HEK293 (cell line): ENCODE results near the gene CDC42BPA.

Experiments used
- CTCF ChIA-PET: fragments of 350-600 bp; formaldehyde crosslinking; extraction: SDS; loops from one replicate; lab custom pipeline; 2021; ENCODE audit warnings: antibody characterized with exemption; lab: Yijun Ruan, JAX
- POLR2A ChIA-PET: fragments of 300-600 bp; formaldehyde crosslinking; extraction: SDS; loops from one replicate; lab custom pipeline; 2020; ENCODE audit warnings: antibody characterized with exemption, inconsistent platforms; lab: Yijun Ruan, JAX
- H3K27ac ChIP-seq: fragments of 200-500 bp; sonication (Bioruptor generic); 2 replicates; pipeline ENCODE4 v1.5.1; 2014; ENCODE audit warnings: low read depth, low read length, control low read depth, inconsistent platforms; ENCODE audit errors: extremely low read depth
- H3K36me3 ChIP-seq, 2 experiments: fragments of 200-500 bp in 1 of 2; sonication (Bioruptor generic) in 1 of 2; 1 replicate in 1 of 2; 2 replicates in 1 of 2; pipeline ENCODE4 v1.5.1; 2014 to 2017; ENCODE audit warnings: inconsistent platforms in 2 of 2, low read length in 2 of 2; ENCODE audit not compliant: control insufficient read depth in 2 of 2, insufficient read depth in 1 of 2
- H3K4me1 ChIP-seq: fragments of 200-500 bp; sonication (Bioruptor generic); 2 replicates; pipeline ENCODE4 v1.5.1; 2014; ENCODE audit warnings: mild to moderate bottlenecking, low read length, inconsistent platforms; ENCODE audit not compliant: control insufficient read depth, insufficient read depth
- H3K4me3 ChIP-seq: 2 replicates; pipeline ENCODE4 v1.5.1; 2011; ENCODE audit warnings: low read depth, mild to moderate bottlenecking, control low read depth, low read length, moderate library complexity
- H3K9me3 ChIP-seq: fragments of 200-500 bp; sonication (Bioruptor generic); 2 replicates; pipeline ENCODE4 v1.5.1; 2014; ENCODE audit warnings: low read depth, low read length, inconsistent platforms; ENCODE audit not compliant: control insufficient read depth, insufficient read depth
- BCL11B ChIP-seq: fragments of 450-650 bp; formaldehyde crosslinking; IDR thresholded peaks from 2 replicates; pipeline ENCODE4 v1.5.1; 2016; ENCODE audit warnings: low read depth, missing biosample characterization, missing genetic modification characterization
- EGR2 ChIP-seq: fragments of 450-650 bp; formaldehyde crosslinking; IDR thresholded peaks from 2 replicates; pipeline ENCODE4 v1.5.1; 2016; ENCODE audit warnings: low read depth, missing biosample characterization, missing genetic modification characterization
- GLIS1 ChIP-seq: fragments of 450-650 bp; formaldehyde crosslinking; IDR thresholded peaks from 2 replicates; pipeline ENCODE4 v1.5.1; 2016; ENCODE audit warnings: missing biosample characterization, missing genetic modification characterization
- KLF10 ChIP-seq: fragments of 450-650 bp; IDR thresholded peaks from 2 replicates; pipeline ENCODE4 v1.5.1; 2018; ENCODE audit warnings: missing biosample characterization, mild to moderate bottlenecking, missing genetic modification characterization
- OSR2 ChIP-seq: fragments of 450-650 bp; formaldehyde crosslinking; IDR thresholded peaks from 2 replicates; pipeline ENCODE4 v1.5.1; 2016; ENCODE audit warnings: missing biosample characterization, missing genetic modification characterization
- SCRT2 ChIP-seq: fragments of 450-650 bp; formaldehyde crosslinking; IDR thresholded peaks from 2 replicates; pipeline ENCODE4 v1.5.1; 2016; ENCODE audit warnings: missing biosample characterization, missing genetic modification characterization
- SP7 ChIP-seq: fragments of 450-650 bp; formaldehyde crosslinking; IDR thresholded peaks from 2 replicates; pipeline ENCODE4 v1.5.1; 2016; ENCODE audit warnings: missing biosample characterization, missing genetic modification characterization
- ZBTB8A ChIP-seq: fragments of 450-650 bp; formaldehyde crosslinking; IDR thresholded peaks from 2 replicates; pipeline ENCODE4 v1.5.1; 2016; ENCODE audit warnings: missing biosample characterization, missing genetic modification characterization
- ZIC2 ChIP-seq: fragments of 450-650 bp; formaldehyde crosslinking; IDR thresholded peaks from 2 replicates; pipeline ENCODE4 v1.5.1; 2016; ENCODE audit warnings: missing biosample characterization, missing genetic modification characterization
- ZNF19 ChIP-seq: fragments of 450-650 bp; formaldehyde crosslinking; IDR thresholded peaks from 2 replicates; pipeline ENCODE4; 2016; ENCODE audit warnings: missing biosample characterization, missing genetic modification characterization, low read depth
- ZNF350 ChIP-seq: fragments of 450-650 bp; formaldehyde crosslinking; IDR thresholded peaks from 2 replicates; pipeline ENCODE4 v1.5.0; 2017; ENCODE audit warnings: missing biosample characterization, mild to moderate bottlenecking, missing genetic modification characterization
- ZNF416 ChIP-seq: fragments of 450-650 bp; formaldehyde crosslinking; IDR thresholded peaks from 2 replicates; pipeline ENCODE4 v1.5.1; 2016; ENCODE audit warnings: missing biosample characterization, missing genetic modification characterization
- ZNF549 ChIP-seq: fragments of 450-650 bp; IDR thresholded peaks from 2 replicates; pipeline ENCODE4 v1.5.1; 2018; ENCODE audit warnings: missing biosample characterization, missing genetic modification characterization, mild to moderate bottlenecking, inconsistent platforms, moderate library complexity
- ZNF560 ChIP-seq: fragments of 450-650 bp; formaldehyde crosslinking; IDR thresholded peaks from 2 replicates; pipeline ENCODE4 v1.5.1; 2017; ENCODE audit warnings: missing biosample characterization, missing genetic modification characterization, borderline replicate concordance
- TF ChIP-seq, protein P1 (sequence below): sonication (generic); formaldehyde crosslinking; IDR thresholded peaks from 2 replicates; pipeline ENCODE4 v1.8.1; 2022; ENCODE audit warnings: mild to moderate bottlenecking, moderate library complexity, missing genetic modification reagents
- TF ChIP-seq, protein P2 (sequence below): fragments of 450-650 bp; formaldehyde crosslinking; IDR thresholded peaks from 2 replicates; pipeline ENCODE4; 2016; ENCODE audit warnings: missing biosample characterization, missing genetic modification characterization
- TF ChIP-seq, protein P3 (sequence below): fragments of 450-650 bp; formaldehyde crosslinking; IDR thresholded peaks from 2 replicates; pipeline ENCODE4 v1.5.1; 2017; ENCODE audit warnings: missing biosample characterization, missing genetic modification characterization
- TF ChIP-seq, protein P4 (sequence below): fragments of 450-650 bp; formaldehyde crosslinking; IDR thresholded peaks from 2 replicates; pipeline ENCODE4 v1.5.1; 2017; ENCODE audit warnings: missing biosample characterization, missing genetic modification characterization

The CDC42BPA gene

GRCh38 chr1:226974544-226975258 lies 343.6 kb downstream of the CDC42BPA start:
- POLR2A ChIA-PET, result interaction anchor here (0.6 kb wide), 1 partner anchor 36 kb away, joined by 7 read pairs; no protein-coding TSS in a partner anchor
- Histone ChIP-seq H3K9me3 (no peaks in the 10 kb centered on the region), H3K4me1 (no peaks in the 10 kb centered on the region), H3K4me3 (no peak overlapping the region), H3K36me3 (peaks cover 16 to 30% of the 10 kb centered on the region in 2 experiments; a peak in 2 of 3 replicates)
- CTCF ChIA-PET, result interaction anchor here (0.8 to 1.0 kb wide), 2 partner anchors 165 to 366 kb away, joined by 3 read pairs; no protein-coding TSS in a partner anchor
- peak; percentile 57 for TF ChIP-seq SCRT2 (tag by site-specific recombination)
- TF ChIP-seq ZNF560 (tag by site-specific recombination), result no peak
- no peak for TF ChIP-seq ZNF549
- TF ChIP-seq ZNF19, result no peak
- TF ChIP-seq, all 188 proteins: peak for 1
- H3K27ac ChIP-seq, result no peak overlapping the region

GRCh38 chr1:226973898-226974543 lies 344.3 kb downstream of the CDC42BPA start:
- no peak for TF ChIP-seq EGR2 (tag by site-specific recombination)
- TF ChIP-seq ZNF416, result no peak
- TF ChIP-seq, protein P1, sequence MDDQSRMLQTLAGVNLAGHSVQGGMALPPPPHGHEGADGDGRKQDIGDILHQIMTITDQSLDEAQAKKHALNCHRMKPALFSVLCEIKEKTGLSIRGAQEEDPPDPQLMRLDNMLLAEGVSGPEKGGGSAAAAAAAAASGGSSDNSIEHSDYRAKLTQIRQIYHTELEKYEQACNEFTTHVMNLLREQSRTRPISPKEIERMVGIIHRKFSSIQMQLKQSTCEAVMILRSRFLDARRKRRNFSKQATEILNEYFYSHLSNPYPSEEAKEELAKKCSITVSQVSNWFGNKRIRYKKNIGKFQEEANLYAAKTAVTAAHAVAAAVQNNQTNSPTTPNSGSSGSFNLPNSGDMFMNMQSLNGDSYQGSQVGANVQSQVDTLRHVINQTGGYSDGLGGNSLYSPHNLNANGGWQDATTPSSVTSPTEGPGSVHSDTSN (CRISPR knock-in tag), result no peak
- TF ChIP-seq, protein P2, sequence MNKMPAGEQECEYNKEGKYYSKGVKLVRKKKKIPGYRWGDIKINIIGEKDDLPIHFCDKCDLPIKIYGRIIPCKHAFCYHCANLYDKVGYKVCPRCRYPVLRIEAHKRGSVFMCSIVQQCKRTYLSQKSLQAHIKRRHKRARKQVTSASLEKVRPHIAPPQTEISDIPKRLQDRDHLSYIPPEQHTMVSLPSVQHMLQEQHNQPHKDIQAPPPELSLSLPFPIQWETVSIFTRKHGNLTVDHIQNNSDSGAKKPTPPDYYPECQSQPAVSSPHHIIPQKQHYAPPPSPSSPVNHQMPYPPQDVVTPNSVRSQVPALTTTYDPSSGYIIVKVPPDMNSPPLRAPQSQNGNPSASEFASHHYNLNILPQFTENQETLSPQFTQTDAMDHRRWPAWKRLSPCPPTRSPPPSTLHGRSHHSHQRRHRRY (tag by site-specific recombination), result no peak
- TF ChIP-seq, protein P3, sequence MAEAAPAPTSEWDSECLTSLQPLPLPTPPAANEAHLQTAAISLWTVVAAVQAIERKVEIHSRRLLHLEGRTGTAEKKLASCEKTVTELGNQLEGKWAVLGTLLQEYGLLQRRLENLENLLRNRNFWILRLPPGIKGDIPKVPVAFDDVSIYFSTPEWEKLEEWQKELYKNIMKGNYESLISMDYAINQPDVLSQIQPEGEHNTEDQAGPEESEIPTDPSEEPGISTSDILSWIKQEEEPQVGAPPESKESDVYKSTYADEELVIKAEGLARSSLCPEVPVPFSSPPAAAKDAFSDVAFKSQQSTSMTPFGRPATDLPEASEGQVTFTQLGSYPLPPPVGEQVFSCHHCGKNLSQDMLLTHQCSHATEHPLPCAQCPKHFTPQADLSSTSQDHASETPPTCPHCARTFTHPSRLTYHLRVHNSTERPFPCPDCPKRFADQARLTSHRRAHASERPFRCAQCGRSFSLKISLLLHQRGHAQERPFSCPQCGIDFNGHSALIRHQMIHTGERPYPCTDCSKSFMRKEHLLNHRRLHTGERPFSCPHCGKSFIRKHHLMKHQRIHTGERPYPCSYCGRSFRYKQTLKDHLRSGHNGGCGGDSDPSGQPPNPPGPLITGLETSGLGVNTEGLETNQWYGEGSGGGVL, result no peak
- TF ChIP-seq ZNF350 (tag by site-specific recombination), result no peak
- peak; percentile 84 for TF ChIP-seq GLIS1
- TF ChIP-seq OSR2 (tag by site-specific recombination), result no peak
- no peak for TF ChIP-seq BCL11B (tag by site-specific recombination)
- TF ChIP-seq ZIC2 (tag by site-specific recombination), result peak; percentile 87
- TF ChIP-seq, protein P4, sequence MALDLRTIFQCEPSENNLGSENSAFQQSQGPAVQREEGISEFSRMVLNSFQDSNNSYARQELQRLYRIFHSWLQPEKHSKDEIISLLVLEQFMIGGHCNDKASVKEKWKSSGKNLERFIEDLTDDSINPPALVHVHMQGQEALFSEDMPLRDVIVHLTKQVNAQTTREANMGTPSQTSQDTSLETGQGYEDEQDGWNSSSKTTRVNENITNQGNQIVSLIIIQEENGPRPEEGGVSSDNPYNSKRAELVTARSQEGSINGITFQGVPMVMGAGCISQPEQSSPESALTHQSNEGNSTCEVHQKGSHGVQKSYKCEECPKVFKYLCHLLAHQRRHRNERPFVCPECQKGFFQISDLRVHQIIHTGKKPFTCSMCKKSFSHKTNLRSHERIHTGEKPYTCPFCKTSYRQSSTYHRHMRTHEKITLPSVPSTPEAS (tag by site-specific recombination), result no peak
- no peak for TF ChIP-seq SP7 (tag by site-specific recombination)
- TF ChIP-seq KLF10 (tag by site-specific recombination), result no peak
- no peak for TF ChIP-seq ZBTB8A (tag by site-specific recombination)
- ChIA-PET CTCF (no interaction called here), POLR2A (no interaction called here)
- H3K4me1 ChIP-seq, result no peaks in the 10 kb centered on the region
- peaks cover 19 to 30% of the 10 kb centered on the region in 2 experiments; a peak in 2 of 3 replicates for H3K36me3 ChIP-seq
- H3K27ac ChIP-seq, result peak overlapping the region; percentile 32; the same call in 1 of the 2 replicates
- H3K9me3 ChIP-seq, result no peaks in the 10 kb centered on the region
- H3K4me3 ChIP-seq, result no peak overlapping the region
